IPS-18a (cell line): ENCODE results near the gene GAS6.
"Not testable (repeated sequence)": the region's sequence is repeated elsewhere in the genome, so short reads cannot be mapped to it uniquely, and the experiment has no call there.

Experiments
- H3K27ac ChIP-seq: one replicate; pipeline ENCODE4 v1.5.1; 2013; ENCODE audit warnings: low read length
- H3K27me3 ChIP-seq: one replicate; pipeline ENCODE4 v1.6.1; 2013; ENCODE audit warnings: mild to moderate bottlenecking, low read length; ENCODE audit not compliant: control insufficient read depth, insufficient read depth
- H3K36me3 ChIP-seq: one replicate; pipeline ENCODE4 v1.6.1; 2013; ENCODE audit warnings: low read depth, low read length; ENCODE audit not compliant: control insufficient read depth
- H3K4me1 ChIP-seq: one replicate; pipeline ENCODE4 v1.6.1; 2013; ENCODE audit warnings: low read depth, low read length; ENCODE audit not compliant: control insufficient read depth
- H3K4me3 ChIP-seq: one replicate; pipeline ENCODE4 v1.5.1; 2013; ENCODE audit warnings: low read length
- H3K9ac ChIP-seq: one replicate; pipeline ENCODE4 v1.6.1; 2013; ENCODE audit warnings: mild to moderate bottlenecking, low read length, moderate library complexity
- H3K9me3 ChIP-seq: one replicate; pipeline ENCODE4 v1.6.1; 2013; ENCODE audit warnings: low read depth, low read length; ENCODE audit not compliant: control insufficient read depth

Gene GAS6

GRCh38 chr13:113876346-113877148 lies 12.7 kb upstream of the GAS6 start:
- H3K9me3 ChIP-seq, result no peaks in the 10 kb centered on the region
- H3K27ac ChIP-seq, result no peak overlapping the region
- no peaks in the 10 kb centered on the region for H3K36me3 ChIP-seq
- H3K4me3 ChIP-seq, result no peak overlapping the region
- peaks cover 9% of the 10 kb centered on the region for H3K4me1 ChIP-seq
- H3K9ac ChIP-seq, result no peak overlapping the region
- no peaks in the 10 kb centered on the region for H3K27me3 ChIP-seq

GRCh38 chr13:113875837-113876281 lies 12.0 kb upstream of the GAS6 start:
- no peaks in the 10 kb centered on the region for H3K27me3 ChIP-seq
- H3K36me3 ChIP-seq, result no peaks in the 10 kb centered on the region
- no peak overlapping the region for H3K9ac ChIP-seq
- no peak overlapping the region for H3K4me3 ChIP-seq
- no peak overlapping the region for H3K27ac ChIP-seq
- H3K4me1 ChIP-seq, result peaks cover 9% of the 10 kb centered on the region
- H3K9me3 ChIP-seq, result no peaks in the 10 kb centered on the region

GRCh38 chr13:113875429-113875815 lies 11.5 kb upstream of the GAS6 start:
- peaks cover 9% of the 10 kb centered on the region for H3K4me1 ChIP-seq
- H3K27ac ChIP-seq, result no peak overlapping the region
- no peaks in the 10 kb centered on the region for H3K27me3 ChIP-seq
- H3K4me3 ChIP-seq, result no peak overlapping the region
- H3K36me3 ChIP-seq, result no peaks in the 10 kb centered on the region
- no peak overlapping the region for H3K9ac ChIP-seq
- H3K9me3 ChIP-seq, result no peaks in the 10 kb centered on the region

- H3K9ac ChIP-seq, result no peak overlapping the region
- no peak overlapping the region for H3K4me3 ChIP-seq
- H3K9me3 ChIP-seq, result no peaks in the 10 kb centered on the region
- no peaks in the 10 kb centered on the region for H3K27me3 ChIP-seq
- no peaks in the 10 kb centered on the region for H3K36me3 ChIP-seq
- H3K27ac ChIP-seq, result no peak overlapping the region
- H3K4me1 ChIP-seq, result peaks cover 9% of the 10 kb centered on the region
Observed at GRCh38 chr13:113874579-113875428, 10.9 kb upstream of the GAS6 start.

- no peak overlapping the region for H3K4me3 ChIP-seq
- no peak overlapping the region for H3K27ac ChIP-seq
- H3K36me3 ChIP-seq, result no peaks in the 10 kb centered on the region
- H3K4me1 ChIP-seq, result peaks cover 9% of the 10 kb centered on the region
- H3K9ac ChIP-seq, result no peak overlapping the region
- no peaks in the 10 kb centered on the region for H3K9me3 ChIP-seq
- H3K27me3 ChIP-seq, result no peaks in the 10 kb centered on the region
Observed at GRCh38 chr13:113874177-113874576, 10.3 kb upstream of the GAS6 start.

GRCh38 chr13:113869263-113869662 lies 5.4 kb upstream of the GAS6 start:
- H3K36me3 ChIP-seq, result no peaks in the 10 kb centered on the region
- H3K4me3 ChIP-seq, result no peak overlapping the region
- H3K27ac ChIP-seq, result no peak overlapping the region
- H3K9me3 ChIP-seq, result no peaks in the 10 kb centered on the region
- peaks cover 14% of the 10 kb centered on the region for H3K4me1 ChIP-seq
- H3K27me3 ChIP-seq, result peaks cover 17% of the 10 kb centered on the region
- H3K9ac ChIP-seq, result no peak overlapping the region

GRCh38 chr13:113867913-113868312 lies 4.0 kb upstream of the GAS6 start:
- H3K4me3 ChIP-seq, H3K36me3 ChIP-seq, H3K9me3 ChIP-seq, H3K27ac ChIP-seq, H3K9ac ChIP-seq: not testable (repeated sequence)
- Histone ChIP-seq H3K4me1 (peaks cover 10% of the 10 kb centered on the region), H3K27me3 (peaks cover 21% of the 10 kb centered on the region)

GRCh38 chr13:113865427-113865826 lies 1.6 kb upstream of the GAS6 start:
- peaks cover 28% of the 10 kb centered on the region for H3K4me1 ChIP-seq
- H3K4me3 ChIP-seq, result no peak overlapping the region
- H3K9me3 ChIP-seq, result no peaks in the 10 kb centered on the region
- peaks cover 32% of the 10 kb centered on the region for H3K27me3 ChIP-seq
- no peak overlapping the region for H3K9ac ChIP-seq
- H3K27ac ChIP-seq, result no peak overlapping the region
- no peaks in the 10 kb centered on the region for H3K36me3 ChIP-seq

GRCh38 chr13:113864273-113864890 lies 506 bp upstream of the GAS6 start:
- Histone ChIP-seq H3K4me1 (peaks cover 38% of the 10 kb centered on the region), H3K36me3 (no peaks in the 10 kb centered on the region), H3K4me3 (peak overlapping the region; percentile 62), H3K9ac (peak overlapping the region; percentile 31), H3K27me3 (peaks cover 32% of the 10 kb centered on the region), H3K9me3 (no peaks in the 10 kb centered on the region), H3K27ac (no peak overlapping the region)

GRCh38 chr13:113862931-113863523 lies 849 bp downstream of the GAS6 start:
- peak overlapping the region; percentile 60 for H3K4me3 ChIP-seq
- H3K9me3 ChIP-seq, result no peaks in the 10 kb centered on the region

More at GRCh38 chr13:113862931-113863523, 849 bp downstream of the GAS6 start:
- Histone ChIP-seq H3K27ac (no peak overlapping the region), H3K27me3 (peaks cover 32% of the 10 kb centered on the region), H3K4me1 (peaks cover 40% of the 10 kb centered on the region), H3K36me3 (no peaks in the 10 kb centered on the region), H3K9ac (peak overlapping the region; percentile 25)
